GM19468 (cell line): ENCODE results near the gene NMU.
A peak's percentile ranks its signal among the peaks of the same experiment; 100 is the strongest.
"Not testable (repeated sequence)": the region's sequence is repeated elsewhere in the genome, so short reads cannot be mapped to it uniquely, and the experiment has no call there.

ENCODE experiments used
- ATAC-seq: cut with Tn5 transposase; IDR thresholded peaks from one replicate; pipeline ENCODE4 v1.9.1; 2021; ENCODE audit warnings: mild to moderate bottlenecking, moderate library complexity, moderate number of reproducible peaks; ENCODE audit not compliant: unreplicated experiment; ENCODE audit errors: extremely low read depth

The NMU gene, protein sequence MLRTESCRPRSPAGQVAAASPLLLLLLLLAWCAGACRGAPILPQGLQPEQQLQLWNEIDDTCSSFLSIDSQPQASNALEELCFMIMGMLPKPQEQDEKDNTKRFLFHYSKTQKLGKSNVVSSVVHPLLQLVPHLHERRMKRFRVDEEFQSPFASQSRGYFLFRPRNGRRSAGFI

DNA sequence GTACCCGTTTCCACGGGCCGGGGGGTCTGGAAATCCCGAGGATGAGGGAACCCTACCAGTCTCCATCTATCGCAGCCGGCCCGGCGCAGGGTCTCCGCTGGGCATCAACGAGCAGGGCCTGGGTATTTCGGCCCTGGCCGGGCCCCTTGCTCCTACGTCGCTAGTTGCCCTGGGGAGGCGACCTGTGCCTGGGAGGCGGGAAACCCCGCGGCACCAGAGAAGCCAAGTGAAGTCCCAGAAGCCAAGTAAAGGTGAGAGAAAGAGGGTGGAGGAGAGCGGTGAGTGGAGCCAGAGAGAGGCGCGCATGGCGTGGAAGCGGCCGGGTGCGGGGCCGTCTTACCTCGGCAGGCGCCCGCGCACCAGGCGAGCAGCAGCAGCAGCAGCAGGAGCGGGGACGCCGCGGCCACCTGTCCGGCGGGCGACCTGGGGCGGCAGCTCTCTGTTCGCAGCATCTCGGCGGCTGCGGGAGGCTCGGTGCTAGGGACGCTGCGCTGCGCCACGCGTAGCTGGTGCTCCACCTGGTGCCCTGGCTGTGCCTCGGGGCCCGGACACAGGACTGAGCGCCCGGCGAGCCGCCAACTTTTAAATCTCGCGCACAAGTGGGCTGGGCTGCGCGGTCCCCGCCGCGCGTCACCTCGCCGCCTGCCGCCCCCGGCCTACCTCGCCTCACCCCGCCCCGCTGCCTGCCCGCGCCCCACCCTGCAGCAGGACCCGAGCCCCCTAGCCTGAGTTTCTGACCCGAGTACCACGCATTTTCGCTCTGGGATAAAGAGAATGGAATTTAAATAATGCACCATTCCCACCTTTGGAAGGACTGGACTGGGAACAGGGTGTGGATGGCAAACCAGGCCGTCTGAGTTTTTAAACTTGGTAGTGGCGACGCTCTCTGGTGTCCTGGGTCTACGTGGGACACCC, at the start of gene NMU:
NMU (minus strand) TSS at position 558 of the 915 bp plus-strand sequence; CDS start at position 452, 106 bp downstream.
- ATAC-seq: peak; percentile 36

DNA sequence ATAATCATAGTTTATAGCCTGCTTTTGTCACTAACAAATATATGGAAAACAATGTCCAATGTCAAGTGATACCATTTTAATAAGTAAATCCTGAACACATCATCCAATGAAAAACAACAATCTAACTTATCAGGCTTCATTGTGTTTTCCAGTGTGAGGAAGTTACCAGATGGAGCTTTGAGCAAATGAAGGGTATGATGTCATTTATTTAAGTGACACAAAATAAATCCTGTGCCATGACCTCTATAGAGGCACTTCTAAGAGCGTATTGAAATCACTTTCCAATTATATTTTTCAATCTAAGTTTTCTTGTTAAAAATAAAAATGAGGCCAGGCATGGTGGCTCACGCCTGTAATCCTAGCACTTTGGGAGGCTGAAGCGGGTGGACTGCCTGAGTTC, 48.2 kb upstream of the NMU start:
- no peak for ATAC-seq

DNA sequence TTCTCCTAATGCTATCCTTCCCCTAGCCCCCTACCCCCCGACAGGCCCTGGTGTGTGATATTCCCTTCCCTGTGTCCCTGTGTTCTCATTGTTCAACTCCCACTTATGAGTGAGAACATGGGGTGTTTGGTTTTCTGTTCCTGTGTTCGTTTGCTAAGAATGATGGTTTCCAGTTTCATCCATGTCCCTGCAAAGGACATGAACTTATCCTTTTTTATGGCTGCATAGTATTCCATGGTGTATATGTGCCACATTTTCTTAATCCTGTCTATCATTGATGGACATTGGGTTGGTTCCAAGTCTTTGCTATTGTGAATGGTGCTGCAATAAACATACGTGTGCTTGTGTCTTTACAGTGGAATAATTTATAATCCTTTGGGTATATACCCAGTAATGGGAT, 46.7 kb upstream of the NMU start:
- not testable (repeated sequence) for ATAC-seq

DNA sequence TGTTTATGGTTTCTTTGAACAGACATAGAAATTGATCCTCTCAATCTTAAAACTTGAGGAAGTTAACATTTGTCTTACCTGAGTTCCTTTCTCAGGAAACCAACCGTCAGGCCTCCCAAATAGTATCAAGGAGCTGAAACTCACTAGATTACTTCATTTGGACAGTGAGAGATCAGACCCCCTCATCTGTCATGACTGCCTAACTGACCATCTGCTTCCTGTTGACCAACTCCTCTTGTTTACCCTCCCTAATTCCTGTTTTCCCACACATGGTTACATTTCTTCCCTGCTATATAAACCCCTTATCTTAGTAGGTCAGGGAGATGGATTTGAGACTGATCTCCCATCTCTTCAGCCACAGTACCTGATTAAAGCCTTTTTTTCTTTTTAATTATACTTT, 46.2 kb upstream of the NMU start:
- no peak for ATAC-seq

DNA sequence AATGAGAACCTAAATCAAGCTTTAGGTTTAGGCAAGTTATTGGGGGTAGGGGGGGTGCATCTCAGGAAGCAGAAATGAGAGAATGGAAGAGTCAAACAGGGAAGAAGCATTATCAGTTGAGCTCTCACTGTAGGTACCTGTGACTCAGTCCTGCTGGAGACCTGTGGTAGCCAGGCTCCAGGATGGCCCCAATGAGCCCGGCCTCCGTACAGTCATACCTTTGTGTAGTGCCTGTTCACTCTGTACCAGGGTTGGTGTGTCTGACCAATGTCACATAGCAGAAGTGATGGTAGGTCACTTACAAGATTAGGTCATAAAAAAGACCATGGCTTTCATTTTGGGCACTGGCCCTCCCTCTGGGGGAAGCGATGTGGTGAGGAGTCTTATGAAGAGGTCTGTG, 45.3 kb upstream of the NMU start:
- no peak for ATAC-seq

DNA sequence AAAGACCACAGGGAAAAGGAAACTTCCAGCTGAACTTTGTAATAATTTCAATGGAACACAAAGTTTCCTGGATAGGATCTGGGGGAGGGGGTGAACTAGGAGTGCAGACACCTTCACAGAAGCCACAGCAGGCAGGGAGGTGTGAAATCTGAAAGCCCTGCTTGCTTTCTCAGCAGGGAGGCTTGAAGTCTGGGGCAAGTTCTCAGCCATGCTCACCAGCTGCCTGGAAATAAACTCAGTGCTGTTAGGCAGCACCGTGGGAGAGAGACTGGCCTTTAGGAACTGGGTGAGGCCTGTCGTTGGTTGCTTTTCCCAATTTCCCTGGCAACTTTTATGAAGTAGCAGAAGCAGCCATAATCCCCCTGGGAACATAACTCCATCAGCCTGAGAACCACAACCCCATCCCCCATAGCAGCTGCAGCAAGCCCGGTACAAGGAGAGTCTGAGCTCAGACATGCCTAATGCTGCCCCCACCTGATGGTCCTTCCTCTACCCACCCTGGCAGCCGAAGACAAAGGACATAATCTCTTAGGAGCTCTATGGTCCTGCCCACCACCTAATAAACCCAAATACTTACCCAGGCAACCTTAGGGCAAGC, 39.2 kb upstream of the NMU start:
- no peak for ATAC-seq

DNA sequence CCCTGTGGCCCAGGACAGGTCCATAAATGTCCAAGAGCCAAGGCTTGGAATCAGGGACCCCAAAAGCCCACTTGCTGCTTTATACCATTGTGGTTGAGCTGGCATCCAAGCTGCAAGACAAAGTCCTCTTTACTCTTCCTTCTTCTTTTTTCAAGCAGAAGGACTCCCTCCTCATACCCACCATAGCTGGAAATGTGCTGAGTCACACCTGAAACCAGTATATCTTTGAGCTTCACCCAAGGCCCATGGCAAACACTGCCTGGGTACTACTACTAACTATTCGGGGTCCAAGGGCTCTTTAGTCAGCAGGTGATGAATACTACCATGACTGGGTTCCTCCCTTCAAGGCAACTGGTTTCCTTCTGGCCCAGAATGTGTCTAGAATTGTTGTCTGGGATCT, 37.3 kb upstream of the NMU start:
- ATAC-seq: no peak

DNA sequence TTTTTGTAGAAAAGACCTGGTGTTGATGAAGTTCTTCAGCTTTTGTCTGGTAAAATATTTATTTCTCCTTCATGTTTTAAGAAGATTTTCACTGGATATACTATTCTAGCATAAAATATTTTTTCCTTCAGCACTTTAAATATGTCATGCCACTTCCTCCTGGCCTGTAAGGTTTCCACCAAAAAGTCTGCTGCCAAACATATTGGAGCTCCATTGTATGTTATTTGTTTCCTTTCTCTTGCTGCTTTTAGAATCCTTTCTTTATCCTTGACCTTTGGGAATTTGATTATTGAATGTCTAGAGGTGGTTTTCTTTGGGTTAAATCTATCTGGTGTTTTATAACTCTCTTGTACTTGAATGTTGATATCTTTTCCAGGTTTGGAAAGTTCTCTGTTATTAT, 35.6 kb upstream of the NMU start:
- no peak for ATAC-seq

DNA sequence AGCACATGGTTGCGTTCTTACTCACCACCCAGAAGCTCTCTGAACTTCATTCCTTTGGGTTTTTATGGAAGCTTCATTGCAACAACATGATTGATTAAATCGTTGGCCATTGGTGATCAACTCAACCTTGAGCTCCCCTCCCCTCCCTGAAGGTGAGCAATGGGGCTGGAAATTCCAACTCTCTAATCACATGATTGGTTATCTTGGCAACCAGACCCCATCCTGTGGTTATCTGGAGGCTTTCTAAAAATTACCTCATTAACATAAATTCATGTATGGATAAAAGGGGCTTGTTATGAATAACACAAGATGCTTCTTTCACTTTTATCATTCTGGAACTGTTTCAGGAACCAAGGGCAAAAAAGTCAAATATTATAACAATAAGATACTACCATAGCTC, 34.6 kb upstream of the NMU start:
- ATAC-seq: no peak

DNA sequence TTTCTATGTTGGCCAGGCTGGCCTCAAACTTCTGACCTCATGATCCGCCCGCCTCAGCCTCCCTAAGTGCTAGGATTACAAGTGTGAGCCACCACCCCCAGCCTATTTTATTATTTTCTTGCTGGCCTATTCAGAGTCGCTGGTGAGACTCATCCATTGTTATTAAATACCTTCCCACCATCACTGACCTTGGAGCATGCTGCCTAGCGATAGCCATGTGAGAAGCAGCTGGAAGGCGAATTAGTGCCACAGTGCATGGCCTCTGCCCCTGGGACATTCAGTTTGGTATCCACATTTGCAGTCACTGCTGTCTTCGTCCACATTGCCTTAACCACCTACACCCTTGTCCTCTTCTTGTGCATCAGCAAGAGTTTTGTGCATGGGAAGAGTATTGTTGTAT, 32.4 kb upstream of the NMU start:
- ATAC-seq: no peak

DNA sequence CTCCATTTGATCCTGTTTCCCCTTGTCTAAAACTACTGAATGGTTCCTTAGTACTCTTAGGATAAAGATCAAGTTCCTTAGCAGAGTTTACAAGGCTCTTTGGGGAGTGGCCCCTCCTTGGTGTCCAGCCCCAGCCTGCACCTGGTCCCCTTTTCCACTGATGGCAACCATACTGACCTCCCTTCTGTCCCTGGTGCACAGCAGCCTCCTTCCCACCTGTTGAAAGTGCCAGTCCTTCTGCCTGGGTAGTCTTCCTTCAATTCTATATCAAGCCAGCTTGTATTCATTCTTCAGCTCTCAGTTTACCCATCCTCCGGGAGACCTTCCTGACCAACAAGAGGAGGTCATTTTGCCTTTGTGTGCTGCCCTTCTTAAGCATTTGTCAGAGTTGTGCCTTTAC, 30.4 kb upstream of the NMU start:
- no peak for ATAC-seq

DNA sequence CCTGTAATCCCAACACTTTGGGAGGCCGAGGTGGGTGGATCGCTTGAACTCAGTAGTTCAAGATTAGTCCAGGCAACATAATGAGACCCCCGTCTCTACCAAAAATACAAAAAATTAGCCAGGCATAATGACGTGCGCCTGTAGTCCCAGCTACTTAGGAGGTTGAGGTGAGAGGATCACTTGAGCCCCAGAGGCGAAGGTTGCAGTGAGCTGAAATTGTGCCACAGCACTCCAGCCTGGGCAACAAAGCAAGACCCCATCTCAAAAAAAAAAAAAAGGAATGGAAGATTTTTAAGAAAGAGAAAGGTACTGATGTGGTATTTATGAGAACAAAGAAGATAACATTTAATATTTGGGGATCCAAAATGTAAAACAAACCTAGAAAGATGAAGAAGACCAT, 27.0 kb upstream of the NMU start:
- no peak for ATAC-seq

DNA sequence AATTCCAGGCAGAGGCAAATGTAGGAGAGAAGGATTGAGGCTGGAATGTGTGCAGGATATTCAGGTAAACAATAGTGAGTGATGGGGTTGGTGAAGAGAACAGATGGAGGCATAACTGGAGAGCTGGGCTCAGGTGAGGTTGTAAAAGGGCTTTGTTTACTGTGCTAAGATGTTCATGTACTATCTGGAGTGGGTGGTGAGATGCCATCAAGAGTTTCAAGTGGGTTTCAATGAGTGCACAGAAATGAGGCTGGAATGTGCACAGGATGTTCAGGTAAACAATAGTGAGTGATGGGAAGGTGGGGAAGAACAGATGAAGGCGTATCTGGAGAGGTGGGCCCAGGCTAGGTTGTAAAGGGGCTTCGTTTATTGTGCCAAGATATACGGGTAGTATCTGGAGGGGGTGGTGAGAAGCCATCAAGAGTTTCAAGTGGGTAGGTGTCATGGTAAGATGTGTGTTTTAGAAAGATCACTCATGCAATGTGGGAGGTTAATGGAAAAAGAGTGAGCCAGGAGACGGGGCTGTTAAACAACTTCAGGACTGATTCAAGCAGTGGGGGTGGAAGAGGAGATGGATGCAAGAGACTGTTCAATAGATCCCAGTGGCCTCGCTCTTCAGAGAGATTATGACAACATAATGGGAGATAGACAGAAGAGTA, 25.4 kb upstream of the NMU start:
- ATAC-seq: no peak

DNA sequence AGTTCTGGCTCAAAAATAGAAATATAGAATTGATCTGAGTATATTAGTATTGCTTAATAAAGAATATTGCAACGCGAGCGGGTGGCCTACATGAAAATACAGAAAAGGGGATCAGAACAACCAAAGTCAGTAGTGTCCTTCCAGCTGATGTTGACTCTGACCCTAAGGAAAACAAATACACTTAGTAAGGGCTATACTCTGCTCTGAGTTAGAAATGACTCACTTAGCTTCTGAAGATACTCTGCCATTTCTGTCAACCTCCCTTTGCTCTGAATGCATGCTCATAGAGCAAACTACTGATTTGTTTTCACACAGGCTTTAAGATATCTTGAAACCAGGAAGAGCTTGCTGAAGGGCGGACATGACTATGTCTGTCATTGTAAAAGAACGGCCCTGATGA, 22.6 kb upstream of the NMU start:
- ATAC-seq: no peak

DNA sequence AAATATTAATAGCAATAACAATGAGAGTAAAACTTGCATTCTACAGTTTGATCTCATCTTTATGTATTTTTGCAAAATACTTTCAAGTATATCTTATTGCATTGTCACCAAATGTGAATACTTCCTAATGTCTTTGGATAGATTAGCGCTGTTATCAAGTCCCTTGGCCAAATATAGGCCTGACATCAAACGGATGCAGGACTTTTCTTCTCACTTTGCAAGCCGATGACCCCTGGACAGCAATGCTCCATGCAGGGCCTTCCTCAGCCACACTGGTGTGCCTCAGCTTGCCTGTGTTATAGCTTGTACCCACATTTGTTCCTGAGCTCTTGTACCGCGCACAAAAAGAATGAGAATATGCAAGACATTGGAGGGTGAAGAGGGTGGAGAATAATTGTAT, 18.0 kb upstream of the NMU start:
- ATAC-seq: no peak

DNA sequence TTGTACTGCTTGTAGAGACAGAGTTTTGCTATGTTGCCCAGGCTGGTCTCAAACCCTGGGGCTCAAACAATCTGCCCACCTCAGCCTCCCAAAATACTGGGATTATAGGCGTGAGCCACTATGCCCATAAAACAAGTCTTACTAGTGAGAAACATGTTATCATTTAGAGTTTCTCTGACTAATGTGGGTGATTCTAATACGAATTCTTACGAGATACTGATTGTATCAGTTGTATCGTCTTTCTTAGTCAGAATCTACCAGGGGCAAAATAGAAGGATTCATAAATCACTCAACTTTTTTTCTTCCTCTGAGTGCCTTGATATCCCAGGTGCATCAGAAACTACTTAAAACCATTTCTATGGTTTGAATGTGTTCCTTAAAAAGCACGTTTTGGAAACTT, 14.4 kb upstream of the NMU start:
- ATAC-seq: no peak

DNA sequence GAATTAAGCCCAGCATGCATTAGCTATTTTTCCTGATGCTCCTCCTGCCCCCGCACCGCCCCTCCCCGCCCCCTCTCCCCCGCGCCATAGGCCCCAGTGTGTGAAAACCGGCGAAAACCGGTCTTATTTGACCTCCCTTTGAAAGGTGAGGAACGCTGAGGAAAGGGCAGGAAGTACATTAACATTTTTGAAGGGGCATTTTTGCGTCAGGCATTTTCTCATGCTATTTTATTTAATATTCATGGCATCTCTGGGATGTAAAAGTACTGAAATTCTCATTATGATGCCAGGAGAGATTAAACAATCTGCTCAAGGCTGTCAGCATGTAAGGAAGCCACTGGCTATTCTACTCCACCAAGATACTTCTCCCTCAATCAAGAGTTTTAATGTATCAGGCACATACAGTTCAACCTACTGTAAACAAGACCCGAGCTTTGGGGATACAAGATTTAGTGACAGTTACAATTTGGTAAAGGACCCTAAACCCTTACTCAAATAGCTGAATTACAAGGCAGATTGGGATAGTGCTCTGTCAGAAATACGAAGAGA, 1.2 kb upstream of the NMU start:
- no peak for ATAC-seq

DNA sequence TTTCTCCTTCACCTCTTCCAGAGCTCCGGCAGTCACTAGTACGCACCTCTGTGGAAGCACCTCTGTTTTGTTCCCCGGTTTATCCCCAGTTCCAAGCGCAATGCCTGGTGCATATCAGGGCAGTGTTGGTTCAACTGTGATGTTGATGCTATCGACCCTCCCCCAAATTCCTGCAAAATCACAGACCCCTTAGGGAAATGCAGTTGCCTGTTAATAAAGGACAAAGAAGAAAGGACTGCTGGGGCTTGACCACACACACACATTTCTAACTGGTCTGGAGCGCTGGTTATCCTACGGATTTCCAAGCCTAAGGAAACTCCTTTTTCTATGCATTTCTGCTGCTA, 530 bp upstream of the NMU start:
- no peak for ATAC-seq

DNA sequence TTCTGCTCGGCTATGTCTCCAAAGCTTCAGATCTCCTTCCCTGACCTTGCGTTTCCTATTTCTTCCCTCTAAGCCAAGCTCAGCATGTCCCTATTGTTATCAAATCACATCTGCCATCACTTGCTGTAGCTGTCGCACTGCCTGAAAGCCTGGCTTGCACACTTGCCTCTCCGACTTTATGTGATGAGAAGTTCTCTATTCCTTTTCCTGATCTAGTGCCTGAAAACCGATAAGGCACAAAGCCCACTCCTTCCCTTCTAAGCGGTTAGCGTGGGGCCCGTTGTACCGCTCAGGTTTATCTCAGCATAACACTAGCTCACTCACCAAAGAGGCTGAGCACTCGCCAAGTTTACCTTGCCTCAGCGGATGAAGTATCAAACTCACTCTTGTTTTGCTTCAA, 816 bp downstream of the NMU start:
- ATAC-seq: no peak

DNA sequence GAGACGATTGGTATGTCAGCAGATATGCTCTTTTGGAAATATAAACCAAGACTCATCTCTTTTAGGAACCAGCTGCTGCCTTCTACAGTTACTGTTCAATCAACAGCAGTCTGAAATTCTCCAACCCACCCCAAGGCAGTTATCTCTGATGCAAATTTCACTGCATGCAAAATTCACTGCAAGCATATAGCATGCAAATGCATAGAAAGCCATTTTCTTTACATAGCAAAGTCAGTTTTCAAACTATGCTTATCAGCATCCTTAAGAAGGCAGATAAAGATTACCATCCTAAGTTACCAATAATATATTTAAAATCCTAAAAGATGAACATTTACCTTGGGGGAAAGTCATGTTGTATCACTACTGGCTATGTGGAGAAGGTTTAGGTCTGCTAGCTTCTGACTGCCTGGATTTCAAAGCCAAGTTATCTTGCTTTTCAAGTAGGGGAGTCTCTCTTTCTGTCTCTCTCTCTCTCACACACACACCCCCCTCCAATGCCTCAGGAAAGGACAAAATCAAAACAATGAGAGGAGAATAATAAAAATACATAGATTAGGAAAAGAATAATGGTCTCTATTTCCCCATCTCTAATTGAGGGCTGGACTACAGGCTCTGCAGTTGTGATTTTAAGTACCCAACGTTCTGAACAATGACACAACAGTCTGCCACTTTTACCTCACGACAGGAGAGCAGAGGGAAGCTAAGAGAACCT, 1.5 kb downstream of the NMU start:
- no peak for ATAC-seq
